Body of pancreas (tissue), 4 donors: ENCODE data around the gene TRAM2. TPM values are rescaled to one million over a fixed set of nuclear protein-coding genes. Genes with fewer than 3 reads are reported as not detected.

Experiments
- ATAC-seq: fragments of 150-250 bp; one replicate; pipeline ENCODE4 v1.9.1; 2016
- DNase-seq, 4 donors: peaks; one replicate each; pipeline ENCODE4 v3.0.0-alpha.2; 2019
- H3K27ac ChIP-seq, 4 donors: fragments of 200-600 bp; sonication (generic); 1 replicate in 3 of 4; 2 replicates in 1 of 4; pipeline versions ENCODE4 v1.5.1 to v1.6.1; 2016 to 2019; ENCODE audit warnings: mild to moderate bottlenecking in 1 of 4, mixed read lengths in 1 of 4, moderate library complexity in 1 of 4
- H3K27me3 ChIP-seq, 2 donors: fragments of 200-600 bp; sonication (generic); one replicate each; pipeline ENCODE4 v1.6.0; 2016; ENCODE audit warnings: mild to moderate bottlenecking in 1 of 2
- H3K36me3 ChIP-seq, 2 donors: fragments of 200-600 bp; sonication (generic); replicated peaks in 1 of 2; 2 replicates each; pipeline ENCODE4 v1.5.1; 2016; ENCODE audit warnings: low read depth in 2 of 2; ENCODE audit not compliant: insufficient read depth in 1 of 2
- H3K4me1 ChIP-seq: fragments of 200-600 bp; sonication (generic); one replicate; pipeline ENCODE4 v1.6.0; 2016
- H3K4me3 ChIP-seq, 2 donors: fragments of 200-600 bp; sonication (generic); 1 replicate in 1 of 2; 2 replicates in 1 of 2; pipeline ENCODE4 v1.5.1; 2016 to 2019
- H3K9me3 ChIP-seq, 3 donors: fragments of 200-600 bp; sonication (generic); 1 replicate in 2 of 3; 2 replicates in 1 of 3; pipeline ENCODE4 v1.5.1; 2016
- POLR2A ChIP-seq, 3 donors: fragments of 450-650 bp; IDR thresholded peaks; one replicate each; pipeline ENCODE4 v1.6.1; 2016; ENCODE audit warnings: antibody characterized with exemption in 3 of 3, mild to moderate bottlenecking in 2 of 3
- whole genome bisulfite sequencing, 2 donors: methylation state at CpG; one replicate each; pipeline ENCODE4 v1.1.5; 2017; 5-methylcytosine and 5-hydroxymethylcytosine counted together
- intact Hi-C: fragments of 100-400 bp; cut with DNase I; formaldehyde crosslinking; loops from one replicate; pipeline ENCODE4 v1.15.1; 2023
- total RNA-seq, 2 donors: library from RNA; depleted of rRNA; stranded (reverse); fragments of >200 nt; gene quantifications; one replicate each; pipeline ENCODE4 v1.1.0, GENCODE V29; 2016
- TF ChIP-seq, protein P1 (sequence below), 7 experiments: fragments of 450-650 bp in 4 of 7; fragments of 200-600 bp in 3 of 7; sonication (generic) in 3 of 7; IDR thresholded peaks; one replicate each; pipeline ENCODE4 v1.5.1; 2016 to 2019; ENCODE audit warnings: antibody characterized with exemption in 7 of 7

TRAM2 gene
- total RNA-seq, 2 donors from 2014 or later = 6.7 to 7.9 TPM

DNA sequence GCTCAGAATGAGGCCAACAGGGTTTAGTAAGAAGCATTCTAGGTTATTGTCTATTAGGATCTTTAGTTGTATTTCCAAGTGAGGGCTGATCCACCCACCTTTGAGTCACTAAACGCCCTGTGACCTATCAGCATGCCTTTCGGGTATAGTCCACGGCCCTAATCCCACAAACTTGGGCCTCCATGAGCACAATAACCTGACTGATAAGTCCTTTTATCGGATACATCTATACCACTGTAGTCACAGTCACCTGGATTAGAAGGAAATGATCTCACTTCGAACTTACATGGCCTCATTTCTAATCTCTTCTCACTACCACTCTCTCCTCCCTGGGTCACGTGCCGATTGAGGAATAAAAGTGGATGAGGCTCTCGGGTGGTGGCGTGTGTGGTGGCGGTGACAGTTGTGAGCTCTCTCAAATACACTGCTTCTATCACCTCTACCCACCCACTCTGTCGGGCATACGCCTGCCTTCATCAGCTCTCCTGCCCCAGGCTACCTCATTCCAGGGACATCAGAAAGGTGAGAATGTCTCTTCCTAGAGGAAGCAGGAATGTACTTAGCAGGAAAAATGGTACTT, 65.2 kb downstream of the TRAM2 start:
- no peak for TF ChIP-seq POLR2A (IDR thresholded peaks at IDR 0.05)
- TF ChIP-seq, protein P1, sequence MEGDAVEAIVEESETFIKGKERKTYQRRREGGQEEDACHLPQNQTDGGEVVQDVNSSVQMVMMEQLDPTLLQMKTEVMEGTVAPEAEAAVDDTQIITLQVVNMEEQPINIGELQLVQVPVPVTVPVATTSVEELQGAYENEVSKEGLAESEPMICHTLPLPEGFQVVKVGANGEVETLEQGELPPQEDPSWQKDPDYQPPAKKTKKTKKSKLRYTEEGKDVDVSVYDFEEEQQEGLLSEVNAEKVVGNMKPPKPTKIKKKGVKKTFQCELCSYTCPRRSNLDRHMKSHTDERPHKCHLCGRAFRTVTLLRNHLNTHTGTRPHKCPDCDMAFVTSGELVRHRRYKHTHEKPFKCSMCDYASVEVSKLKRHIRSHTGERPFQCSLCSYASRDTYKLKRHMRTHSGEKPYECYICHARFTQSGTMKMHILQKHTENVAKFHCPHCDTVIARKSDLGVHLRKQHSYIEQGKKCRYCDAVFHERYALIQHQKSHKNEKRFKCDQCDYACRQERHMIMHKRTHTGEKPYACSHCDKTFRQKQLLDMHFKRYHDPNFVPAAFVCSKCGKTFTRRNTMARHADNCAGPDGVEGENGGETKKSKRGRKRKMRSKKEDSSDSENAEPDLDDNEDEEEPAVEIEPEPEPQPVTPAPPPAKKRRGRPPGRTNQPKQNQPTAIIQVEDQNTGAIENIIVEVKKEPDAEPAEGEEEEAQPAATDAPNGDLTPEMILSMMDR (IDR thresholded peaks at IDR 0.05) = no peak
- intact Hi-C loops = no loop called here
- no peak overlapping the region for H3K4me3 ChIP-seq
- no peaks in the 10 kb centered on the region for H3K9me3 ChIP-seq
- no peak for DNase-seq
- no peaks in the 10 kb centered on the region for H3K27me3 ChIP-seq
- H3K4me1 ChIP-seq = no peaks in the 10 kb centered on the region
- no peaks in the 10 kb centered on the region for H3K36me3 ChIP-seq
- ATAC-seq = peak; percentile 22
- H3K27ac ChIP-seq = peak overlapping the region in 2 of 4 donors; percentile 2 to 40
- 83 to 88% methylated on average over 12 of the region's 12 CpGs for WGBS, 2 donors

DNA sequence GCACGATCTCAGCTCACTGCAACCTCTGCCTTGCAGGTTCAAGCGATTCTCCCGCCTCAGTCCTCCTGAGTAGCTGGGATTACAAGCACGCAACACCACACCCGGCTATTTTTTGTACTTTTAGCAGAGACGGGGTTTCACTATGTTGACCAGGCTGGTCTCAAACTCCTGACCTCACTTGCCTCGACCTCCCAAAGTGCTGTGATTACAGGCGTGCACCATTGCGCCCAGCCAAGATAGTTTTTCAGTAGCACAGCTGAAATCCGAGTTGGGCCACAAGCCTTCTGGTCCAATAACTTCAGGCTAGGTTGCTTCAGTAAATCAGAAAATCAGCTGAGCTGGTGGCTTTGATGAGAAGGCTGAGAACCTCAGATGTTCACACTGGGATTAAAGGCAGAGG, 65.7 kb downstream of the TRAM2 start:
- 85 to 92% methylated on average over 10 of the region's 10 CpGs for whole genome bisulfite sequencing, 2 donors
- Histone ChIP-seq H3K9me3 (no peaks in the 10 kb centered on the region), H3K27me3 (no peaks in the 10 kb centered on the region), H3K4me3 (no peak overlapping the region), H3K27ac (no peak overlapping the region), H3K4me1 (no peaks in the 10 kb centered on the region), H3K36me3 (no peaks in the 10 kb centered on the region)
- ATAC-seq = no peak
- no peak for DNase-seq
- TF ChIP-seq, protein P1 (IDR thresholded peaks at IDR 0.05) = no peak
- TF ChIP-seq POLR2A (IDR thresholded peaks at IDR 0.05) = no peak
- intact Hi-C loops = no loop called here

DNA sequence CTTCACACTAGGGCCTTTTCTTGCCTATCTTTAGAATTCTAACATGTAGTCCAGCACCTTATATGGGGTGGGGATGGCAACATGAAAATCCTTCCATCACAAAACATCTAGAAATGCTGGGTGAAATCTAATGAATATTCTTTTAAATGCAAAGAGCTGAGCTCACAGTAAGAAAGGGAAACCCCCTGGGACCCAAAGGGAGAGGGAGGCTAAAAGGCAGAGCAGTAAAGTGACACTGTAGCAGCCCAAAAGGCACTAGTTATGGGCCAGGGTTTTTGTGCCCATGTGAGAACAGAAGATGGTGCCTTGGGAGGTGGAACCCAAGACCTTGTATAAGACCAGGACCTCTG, 66.7 kb downstream of the TRAM2 start:
- Histone ChIP-seq H3K27ac (no peak overlapping the region), H3K4me3 (no peak overlapping the region), H3K36me3 (no peaks in the 10 kb centered on the region), H3K27me3 (no peaks in the 10 kb centered on the region), H3K4me1 (no peaks in the 10 kb centered on the region), H3K9me3 (no peaks in the 10 kb centered on the region)
- DNase-seq = no peak
- intact Hi-C loops = no loop called here
- no peak for TF ChIP-seq POLR2A (IDR thresholded peaks at IDR 0.05)
- TF ChIP-seq, protein P1 (IDR thresholded peaks at IDR 0.05) = no peak
- ATAC-seq = no peak

DNA sequence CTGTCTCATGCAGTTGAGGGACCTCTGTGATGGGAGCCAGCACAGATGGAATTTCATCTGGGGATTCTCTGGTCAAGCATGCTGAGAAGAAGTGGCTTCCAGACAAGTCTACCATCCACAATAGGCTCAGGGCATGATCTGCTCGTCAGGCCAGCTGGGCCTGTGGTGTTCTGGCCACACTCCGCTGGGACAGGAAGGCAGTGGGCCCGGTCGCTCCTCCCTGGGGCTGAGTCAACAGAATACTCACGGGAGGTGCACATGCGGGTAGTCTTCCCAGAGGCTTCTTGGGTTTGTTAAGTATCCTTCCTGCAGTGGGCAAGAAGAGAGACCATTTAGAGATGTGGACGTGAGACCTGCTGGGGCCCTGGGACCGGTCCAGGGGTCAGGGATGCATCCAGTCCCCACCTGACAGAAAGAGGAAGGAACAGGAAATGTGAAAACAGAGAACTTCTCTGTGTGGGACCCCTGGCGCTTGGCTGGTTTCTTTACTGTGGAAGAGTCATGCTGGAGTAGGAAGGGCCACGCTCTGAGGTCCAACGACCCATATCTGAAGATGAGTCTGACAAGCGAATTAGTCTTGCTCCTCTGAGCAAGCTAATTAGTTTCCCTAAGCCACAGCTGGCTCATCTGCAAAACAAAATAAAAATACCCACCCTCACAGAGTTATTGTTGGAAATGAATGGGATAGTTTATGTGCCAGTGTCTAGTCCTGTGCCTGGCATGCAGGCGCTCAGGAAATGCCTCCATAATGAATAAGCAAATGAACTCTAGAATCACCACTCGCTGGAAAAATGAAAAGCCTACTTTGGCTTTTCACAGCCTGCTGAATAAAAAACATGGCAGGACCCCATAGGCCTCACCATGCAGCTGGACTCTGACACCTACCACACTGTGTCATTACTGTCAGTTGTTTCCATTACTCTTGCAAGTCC, 67.3 kb downstream of the TRAM2 start:
- H3K27me3 ChIP-seq = no peaks in the 10 kb centered on the region
- H3K36me3 ChIP-seq = no peaks in the 10 kb centered on the region
- no peak overlapping the region for H3K27ac ChIP-seq
- intact Hi-C loops = no loop called here
- WGBS, 2 donors = 92 to 96% methylated on average over 12 to 14 of the region's 14 CpGs
- ATAC-seq (no peak), DNase-seq (no peak)
- no peaks in the 10 kb centered on the region for H3K9me3 ChIP-seq
- no peak overlapping the region for H3K4me3 ChIP-seq
- TF ChIP-seq, protein P1 (IDR thresholded peaks at IDR 0.05) = no peak
- TF ChIP-seq POLR2A (IDR thresholded peaks at IDR 0.05) = no peak
- H3K4me1 ChIP-seq = peaks cover 3% of the 10 kb centered on the region
